Neutrophil (primary cell): ENCODE data around the gene PPP2R5E.
"Not testable (repeated sequence)": the region's sequence is repeated elsewhere in the genome, so short reads cannot be mapped to it uniquely, and the experiment has no call there.

Source experiments
- H3K27ac ChIP-seq: fragments of 200-600 bp; sonication (generic); 2 replicates; pipeline ENCODE4 v1.5.1; 2016; ENCODE audit warnings: mild to moderate bottlenecking, moderate library complexity
- H3K27me3 ChIP-seq: fragments of 200-600 bp; sonication (generic); 2 replicates; pipeline ENCODE4 v1.6.0; 2016; ENCODE audit warnings: mild to moderate bottlenecking
- H3K36me3 ChIP-seq: fragments of 200-600 bp; sonication (generic); 2 replicates; pipeline ENCODE4 v1.5.1; 2017
- H3K4me1 ChIP-seq, 2 experiments: fragments of 200-600 bp in 1 of 2; sonication (generic) in 1 of 2; 1 replicate in 1 of 2; 2 replicates in 1 of 2; pipeline versions ENCODE4 v1.5.1 to v1.6.1; 2013 to 2016; ENCODE audit warnings: low read depth in 1 of 2, low read length in 1 of 2, mild to moderate bottlenecking in 1 of 2, moderate library complexity in 1 of 2; ENCODE audit not compliant: control insufficient read depth in 1 of 2, insufficient read depth in 1 of 2
- H3K4me3 ChIP-seq, 2 experiments: fragments of 200-600 bp in 1 of 2; sonication (generic) in 1 of 2; 1 replicate in 1 of 2; 2 replicates in 1 of 2; pipeline ENCODE4 v1.5.1; 2013 to 2016; ENCODE audit warnings: low read depth in 1 of 2, low read length in 1 of 2, mild to moderate bottlenecking in 1 of 2, moderate library complexity in 1 of 2
- H3K9me3 ChIP-seq: fragments of 200-600 bp; sonication (generic); 2 replicates; pipeline ENCODE4 v1.5.1; 2016
- CTCF ChIP-seq: fragments of 200-600 bp; sonication (generic); IDR thresholded peaks from 2 replicates; pipeline ENCODE4 v1.5.1; 2016; ENCODE audit warnings: antibody characterized with exemption

Gene PPP2R5E

GRCh38 chr14:63375769-63376168 lies 167.4 kb downstream of the PPP2R5E start:
- Histone ChIP-seq H3K27me3 (no peaks in the 10 kb centered on the region), H3K36me3 (peaks cover 28% of the 10 kb centered on the region), H3K4me1 (peaks cover 6 to 11% of the 10 kb centered on the region in 2 experiments), H3K27ac (peak overlapping the region; percentile 50), H3K4me3 (no peak overlapping the region), H3K9me3 (no peaks in the 10 kb centered on the region)
- no peak for TF ChIP-seq CTCF

- H3K9me3 ChIP-seq, H3K27me3 ChIP-seq, H3K4me3 ChIP-seq, H3K36me3 ChIP-seq, H3K27ac ChIP-seq: not testable (repeated sequence)
- peaks cover 6 to 11% of the 10 kb centered on the region in 2 experiments for H3K4me1 ChIP-seq
Measured at GRCh38 chr14:63371613-63372012, 171.6 kb downstream of the PPP2R5E start.

- H3K4me1 ChIP-seq, result peaks cover 6 to 9% of the 10 kb centered on the region in 2 experiments
- H3K36me3 ChIP-seq, result peaks cover 9% of the 10 kb centered on the region
- no peak for TF ChIP-seq CTCF
- H3K27me3 ChIP-seq, result no peaks in the 10 kb centered on the region
- no peak overlapping the region for H3K27ac ChIP-seq
- no peak overlapping the region for H3K4me3 ChIP-seq
- H3K9me3 ChIP-seq, result no peaks in the 10 kb centered on the region
Measured at GRCh38 chr14:63371033-63371432, 172.1 kb downstream of the PPP2R5E start.

GRCh38 chr14:63367742-63368364 lies 175.3 kb downstream of the PPP2R5E start:
- TF ChIP-seq CTCF, result no peak

GRCh38 chr14:63362389-63362819 lies 180.8 kb downstream of the PPP2R5E start:
- no peak for TF ChIP-seq CTCF
- no peak overlapping the region for H3K4me3 ChIP-seq
- no peaks in the 10 kb centered on the region for H3K36me3 ChIP-seq
- no peak overlapping the region for H3K27ac ChIP-seq
- H3K27me3 ChIP-seq, result peaks cover 12% of the 10 kb centered on the region
- no peaks in the 10 kb centered on the region for H3K4me1 ChIP-seq
- H3K9me3 ChIP-seq, result no peaks in the 10 kb centered on the region

More at GRCh38 chr14:63367742-63368364, 175.3 kb downstream of the PPP2R5E start:
- Histone ChIP-seq H3K9me3 (no peaks in the 10 kb centered on the region), H3K4me1 (no peaks in the 10 kb centered on the region), H3K27ac (no peak overlapping the region), H3K27me3 (no peaks in the 10 kb centered on the region), H3K36me3 (peaks cover under 1% of the 10 kb centered on the region), H3K4me3 (no peak overlapping the region)

GRCh38 chr14:63361790-63362189 lies 181.4 kb downstream of the PPP2R5E start:
- no peak for TF ChIP-seq CTCF
- no peaks in the 10 kb centered on the region for H3K4me1 ChIP-seq
- H3K27ac ChIP-seq, result no peak overlapping the region
- H3K4me3 ChIP-seq, result no peak overlapping the region
- peaks cover 12% of the 10 kb centered on the region for H3K27me3 ChIP-seq
- no peaks in the 10 kb centered on the region for H3K36me3 ChIP-seq
- no peaks in the 10 kb centered on the region for H3K9me3 ChIP-seq
